Tibial nerve (tissue), 3 donors: ENCODE measurements around the gene SH3GL1.

Experiments used
- POLR2A ChIP-seq, 2 donors: fragments of 450-650 bp; IDR thresholded peaks; one replicate each; pipeline ENCODE4 v1.6.1; 2017; ENCODE audit warnings: antibody characterized with exemption in 2 of 2, mild to moderate bottlenecking in 2 of 2, moderate library complexity in 2 of 2
- TF ChIP-seq, protein P1 (sequence below), 5 experiments: fragments of 200-600 bp in 3 of 5; fragments of 450-650 bp in 2 of 5; sonication (generic) in 3 of 5; IDR thresholded peaks; one replicate each; pipeline ENCODE4 v1.5.1; 2016 to 2019; ENCODE audit warnings: antibody characterized with exemption in 5 of 5, mild to moderate bottlenecking in 3 of 5, moderate library complexity in 2 of 5

DNA sequence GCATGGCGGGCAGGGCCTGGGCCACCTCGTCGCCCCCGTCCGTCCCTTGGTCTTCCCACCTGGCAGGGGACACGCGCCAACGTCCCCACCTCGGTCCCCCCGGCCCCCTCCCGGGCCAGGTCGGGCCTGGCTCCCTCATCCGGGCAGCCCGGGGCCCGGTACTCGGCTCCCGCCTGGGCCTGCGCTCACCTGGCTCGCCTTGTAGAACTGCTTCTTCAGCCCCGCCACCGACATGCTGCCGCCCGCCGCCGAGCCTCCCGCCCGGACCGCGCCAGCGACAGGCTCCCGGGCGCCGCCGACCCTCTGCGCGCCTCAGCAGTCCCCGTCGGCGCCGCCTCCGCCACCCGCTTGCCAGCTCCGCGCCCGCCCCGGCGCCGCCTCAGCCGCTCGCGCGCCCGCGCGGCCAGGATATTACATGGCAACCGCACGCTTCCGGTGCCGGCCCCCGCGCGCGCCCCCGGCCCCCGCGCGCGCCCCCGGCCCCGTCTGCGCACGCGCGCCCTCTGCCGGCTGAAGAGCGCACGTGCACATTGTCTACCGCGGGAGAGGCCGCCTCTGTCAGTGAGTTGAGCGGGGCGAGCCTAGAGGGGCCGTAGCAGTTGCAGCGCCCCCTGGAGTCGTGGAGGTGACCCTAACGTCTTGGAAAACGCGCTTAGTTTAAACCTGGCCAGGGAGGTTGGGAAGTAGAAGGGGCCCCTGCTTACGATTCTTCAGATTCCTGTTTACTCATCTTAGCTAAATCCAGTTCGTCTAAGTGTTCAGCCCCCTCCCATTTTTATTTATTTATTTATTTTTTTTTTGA is at the start of gene SH3GL1:
- TF ChIP-seq, protein P1, sequence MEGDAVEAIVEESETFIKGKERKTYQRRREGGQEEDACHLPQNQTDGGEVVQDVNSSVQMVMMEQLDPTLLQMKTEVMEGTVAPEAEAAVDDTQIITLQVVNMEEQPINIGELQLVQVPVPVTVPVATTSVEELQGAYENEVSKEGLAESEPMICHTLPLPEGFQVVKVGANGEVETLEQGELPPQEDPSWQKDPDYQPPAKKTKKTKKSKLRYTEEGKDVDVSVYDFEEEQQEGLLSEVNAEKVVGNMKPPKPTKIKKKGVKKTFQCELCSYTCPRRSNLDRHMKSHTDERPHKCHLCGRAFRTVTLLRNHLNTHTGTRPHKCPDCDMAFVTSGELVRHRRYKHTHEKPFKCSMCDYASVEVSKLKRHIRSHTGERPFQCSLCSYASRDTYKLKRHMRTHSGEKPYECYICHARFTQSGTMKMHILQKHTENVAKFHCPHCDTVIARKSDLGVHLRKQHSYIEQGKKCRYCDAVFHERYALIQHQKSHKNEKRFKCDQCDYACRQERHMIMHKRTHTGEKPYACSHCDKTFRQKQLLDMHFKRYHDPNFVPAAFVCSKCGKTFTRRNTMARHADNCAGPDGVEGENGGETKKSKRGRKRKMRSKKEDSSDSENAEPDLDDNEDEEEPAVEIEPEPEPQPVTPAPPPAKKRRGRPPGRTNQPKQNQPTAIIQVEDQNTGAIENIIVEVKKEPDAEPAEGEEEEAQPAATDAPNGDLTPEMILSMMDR (IDR thresholded peaks at IDR 0.05): peak; percentile 94 to 99 (median 99)
- TF ChIP-seq POLR2A (IDR thresholded peaks at IDR 0.05): peak; percentile 65 to 91
